Retina (tissue), 1 donor: Measurements from ENCODE around the gene PLEKHG7.
"Not testable (repeated sequence)": the region's sequence is repeated elsewhere in the genome, so short reads cannot be mapped to it uniquely, and the experiment has no call there.

Source experiments
- DNase-seq: peaks from one replicate; pipeline ENCODE4 v3.0.0-alpha.2; 2016

The PLEKHG7 gene

GRCh38 chr12:92753976-92754885 lies 51.4 kb downstream of the PLEKHG7 start:
- DNase-seq = no peak

GRCh38 chr12:92756898-92757596 lies 54.3 kb downstream of the PLEKHG7 start:
- no peak for DNase-seq

DNA sequence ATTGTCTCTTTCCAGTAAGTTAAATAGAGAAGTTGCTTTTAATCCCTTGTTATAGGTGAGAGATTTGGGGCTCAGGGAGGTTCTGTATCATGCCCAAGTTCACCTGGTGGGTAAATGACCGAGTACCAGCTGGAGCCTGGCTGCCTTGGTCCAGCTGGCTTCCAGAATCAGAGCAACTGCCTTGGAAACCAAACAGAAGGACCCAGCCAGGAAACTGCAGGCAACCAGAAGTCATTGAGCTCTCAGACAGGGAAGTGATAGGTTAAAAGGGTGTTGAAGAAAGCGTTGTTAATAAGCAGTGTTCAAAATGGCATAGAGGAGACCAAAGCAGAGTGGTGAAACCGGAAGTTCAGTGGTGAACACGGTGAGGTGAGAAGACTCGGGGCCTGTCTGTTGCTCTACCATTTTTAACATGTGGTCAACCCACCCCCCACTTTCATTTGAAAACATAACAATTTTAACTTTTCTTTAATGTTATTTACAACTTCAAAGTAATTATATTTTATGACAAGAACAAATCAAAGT lies 54.9 kb downstream of the PLEKHG7 start:
- DNase-seq = no peak

DNA sequence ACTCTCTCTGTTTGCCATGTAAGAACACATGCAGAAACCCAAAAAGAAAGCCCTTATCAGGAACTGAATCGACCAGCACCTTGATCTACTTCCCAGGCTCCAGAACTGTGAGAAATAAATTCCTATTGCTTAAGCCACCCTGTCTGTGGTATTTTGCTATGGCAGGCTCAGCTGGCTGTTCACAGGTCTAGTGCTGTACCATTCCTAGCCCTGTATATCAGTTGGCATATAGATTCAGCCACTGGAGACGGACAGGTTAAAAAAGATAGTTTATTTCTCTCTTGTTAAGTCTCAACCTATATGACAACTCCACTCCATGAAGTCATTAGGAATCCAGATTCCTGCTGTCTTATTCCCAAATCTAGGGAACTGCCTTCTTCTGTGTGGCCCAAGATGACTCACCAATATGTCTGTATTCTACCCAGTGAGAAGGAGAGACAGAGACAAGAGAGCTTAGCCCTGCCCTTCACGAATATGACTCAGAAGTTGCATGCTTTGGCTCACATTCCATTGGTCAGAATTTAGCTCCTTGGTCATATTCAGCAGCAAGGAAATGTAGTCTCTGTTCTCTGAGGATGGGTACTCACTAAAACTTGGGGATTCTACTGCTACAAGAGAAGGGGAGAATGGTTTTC lies 57.0 kb downstream of the PLEKHG7 start:
- DNase-seq = no peak

- no peak for DNase-seq
These were observed 60.0 kb downstream of the PLEKHG7 start for GRCh38 chr12:92762773-92763172.

DNA sequence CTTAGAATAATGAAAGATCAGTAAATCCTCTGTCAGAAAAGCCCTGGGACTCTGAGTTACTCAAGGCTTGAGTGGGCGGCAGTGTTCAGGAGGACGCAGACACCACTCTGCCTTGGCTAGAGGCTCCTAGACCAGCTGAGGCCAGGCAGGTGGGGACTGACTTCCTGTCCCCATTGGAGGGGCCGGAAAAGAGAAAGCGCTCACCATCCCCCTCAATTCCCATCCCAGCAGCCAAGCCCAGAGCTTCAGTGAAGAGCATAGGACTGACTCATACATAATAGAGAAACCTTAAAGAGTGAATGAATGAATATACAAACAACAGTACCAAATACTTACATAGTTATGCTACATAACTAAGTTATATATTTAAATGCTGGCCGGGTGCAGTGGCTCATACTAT lies 62.0 kb downstream of the PLEKHG7 start:
- DNase-seq = peak; percentile 20

DNA sequence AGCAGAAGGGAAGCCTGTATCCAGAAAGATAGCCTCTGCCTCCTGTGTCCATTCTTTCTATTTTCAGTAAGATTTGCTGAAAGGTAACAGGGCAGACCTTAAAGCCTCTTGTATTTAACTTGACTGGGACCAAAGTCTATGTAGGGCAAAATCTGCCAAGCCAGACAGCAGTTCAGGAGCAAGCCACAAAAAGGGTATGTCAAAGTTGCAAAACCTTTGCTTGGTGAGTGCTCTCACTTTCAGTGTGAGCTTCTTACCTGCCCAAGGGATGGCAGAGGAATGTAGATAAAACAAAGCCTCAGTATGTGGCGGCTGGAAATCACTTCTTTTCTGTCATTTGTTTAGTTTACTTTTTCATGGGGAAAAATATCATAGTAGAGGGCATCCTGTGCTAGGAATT lies 63.1 kb downstream of the PLEKHG7 start:
- no peak for DNase-seq

DNA sequence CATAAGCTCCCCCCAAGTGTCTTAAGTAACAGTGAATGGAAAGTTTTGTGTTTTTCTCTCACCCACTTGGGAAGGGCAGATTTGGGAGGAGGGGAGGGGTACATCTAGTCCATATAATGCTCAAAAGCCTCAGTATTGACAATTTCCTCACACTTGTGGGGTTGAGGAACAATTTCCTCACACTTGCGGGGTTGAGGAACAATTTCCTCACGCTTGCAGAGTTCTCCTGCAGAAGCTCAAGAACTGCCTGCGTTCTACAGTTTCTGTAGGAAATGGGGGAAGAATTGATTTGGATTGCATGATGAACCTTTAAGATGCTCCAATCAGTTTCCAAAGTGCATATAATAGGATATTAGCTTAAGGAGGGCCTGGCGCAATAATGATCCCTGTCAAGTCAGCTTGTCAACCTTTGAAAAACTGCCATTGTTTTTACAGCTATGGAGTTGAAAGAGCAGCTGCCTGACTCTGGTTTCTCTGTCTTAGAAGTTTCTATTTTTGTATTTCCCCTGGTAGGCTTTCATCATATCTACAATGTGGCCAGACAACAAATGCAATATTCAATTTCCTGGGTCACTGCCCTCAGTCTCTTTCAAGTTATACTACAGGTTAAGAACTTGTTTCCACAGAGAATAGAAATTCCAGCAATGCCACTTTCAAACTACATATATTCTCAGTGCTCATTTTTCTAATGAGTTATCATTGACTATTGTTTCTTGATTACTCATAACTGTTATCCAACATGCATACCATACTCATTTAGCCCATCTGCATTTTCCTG lies 66.5 kb downstream of the PLEKHG7 start:
- no peak for DNase-seq

DNA sequence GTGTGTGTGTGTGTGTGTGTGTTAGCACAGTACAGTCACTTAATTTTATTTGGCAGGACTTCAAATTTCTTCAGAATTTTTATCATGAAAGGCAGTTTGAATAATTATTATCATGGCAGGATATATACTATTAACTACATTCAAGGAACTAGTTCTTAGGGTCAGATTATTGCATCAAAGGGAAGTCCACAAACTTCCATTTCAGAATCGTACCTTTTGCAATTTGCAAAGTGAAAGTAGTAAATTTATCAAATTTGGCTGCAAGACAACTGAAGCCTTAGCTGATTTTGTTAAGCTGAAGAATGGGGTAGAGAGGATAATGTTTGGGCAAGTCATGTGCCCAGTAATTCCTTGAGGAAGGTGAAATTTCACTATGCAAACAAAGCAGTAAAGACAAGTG lies 68.2 kb downstream of the PLEKHG7 start:
- no peak for DNase-seq

DNA sequence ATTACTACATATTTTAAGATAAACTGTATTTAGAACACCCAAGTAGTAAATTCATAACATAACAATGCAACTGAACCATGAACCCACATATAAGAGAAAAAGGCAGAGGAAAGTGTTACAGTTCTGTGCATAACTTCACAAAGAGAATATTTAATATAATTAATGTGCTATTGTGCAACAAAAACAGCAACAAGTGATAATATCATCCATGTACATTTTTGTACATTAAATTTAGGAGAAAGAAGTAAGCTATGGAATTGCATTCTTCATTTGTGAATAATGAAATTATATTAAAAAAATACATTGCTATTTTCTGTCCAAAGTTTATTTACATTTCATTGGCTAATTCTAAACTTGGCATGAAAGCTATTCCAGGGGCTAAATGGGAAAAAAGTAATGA lies 72.6 kb downstream of the PLEKHG7 start:
- DNase-seq = no peak

DNA sequence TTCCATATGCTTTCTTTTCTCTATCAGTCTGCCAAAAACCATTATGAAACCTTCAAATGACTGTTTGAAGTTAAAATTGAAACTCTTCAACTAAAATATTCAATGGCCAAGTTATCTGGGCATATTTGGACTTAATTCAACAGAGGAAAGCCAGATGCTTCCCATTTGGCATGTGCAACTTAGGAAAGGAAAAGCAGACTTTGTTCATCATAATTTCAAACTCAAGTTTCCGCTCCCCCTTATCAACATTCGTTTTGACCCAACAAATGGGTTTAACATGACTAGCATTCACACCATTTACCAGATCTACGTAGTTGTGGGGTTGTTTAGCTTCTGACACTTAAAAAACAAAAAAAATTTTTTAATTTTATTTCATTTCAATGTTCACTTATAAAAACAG lies 75.7 kb downstream of the PLEKHG7 start:
- DNase-seq = no peak

GRCh38 chr12:92779902-92780301 lies 77.1 kb downstream of the PLEKHG7 start:
- DNase-seq = no peak

GRCh38 chr12:92784356-92784755 lies 81.6 kb downstream of the PLEKHG7 start:
- no peak for DNase-seq

GRCh38 chr12:92784797-92785562 lies 82.2 kb downstream of the PLEKHG7 start:
- DNase-seq = peak; percentile 25

GRCh38 chr12:92785563-92785950 lies 82.8 kb downstream of the PLEKHG7 start:
- no peak for DNase-seq

DNA sequence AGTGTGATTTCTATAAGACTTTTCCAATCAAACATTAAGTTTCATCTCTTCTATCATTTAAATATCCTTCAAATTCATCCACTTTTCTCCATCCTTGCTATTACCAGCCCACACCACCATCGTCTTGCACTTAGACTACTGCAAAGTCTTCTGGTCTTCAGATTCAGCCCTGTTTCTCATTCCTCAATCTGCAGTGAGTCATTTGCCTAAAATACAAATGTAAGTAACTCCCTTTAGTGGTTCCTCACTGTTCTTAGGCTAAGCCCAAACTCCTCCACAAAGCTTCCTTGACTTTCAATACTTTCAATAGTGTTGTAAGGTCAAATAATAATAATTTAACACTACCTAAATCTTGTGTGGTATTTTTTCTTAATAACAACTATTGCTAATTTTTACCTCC lies 83.3 kb downstream of the PLEKHG7 start:
- no peak for DNase-seq

DNA sequence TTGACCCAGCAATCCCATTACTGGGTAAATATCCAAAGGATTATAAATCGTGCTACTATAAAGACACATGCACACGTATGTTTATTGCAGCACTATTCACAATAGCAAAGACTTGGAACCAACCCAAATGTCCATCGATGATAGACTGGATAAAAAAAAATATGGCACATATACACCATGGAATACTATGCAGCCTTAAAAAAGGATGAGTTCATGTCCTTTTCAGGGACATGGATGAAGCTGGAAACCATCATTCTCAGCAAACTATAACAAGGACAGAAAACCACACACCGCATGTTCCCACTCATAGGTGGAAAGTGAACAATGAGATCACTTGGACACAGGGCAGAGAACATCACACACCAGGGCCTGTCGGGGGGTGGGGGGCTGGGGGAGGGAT lies 91.6 kb downstream of the PLEKHG7 start:
- not testable (repeated sequence) for DNase-seq

GRCh38 chr12:92794814-92795213 lies 92.0 kb downstream of the PLEKHG7 start:
- no peak for DNase-seq

GRCh38 chr12:92796650-92797049 lies 93.9 kb downstream of the PLEKHG7 start:
- no peak for DNase-seq

DNA sequence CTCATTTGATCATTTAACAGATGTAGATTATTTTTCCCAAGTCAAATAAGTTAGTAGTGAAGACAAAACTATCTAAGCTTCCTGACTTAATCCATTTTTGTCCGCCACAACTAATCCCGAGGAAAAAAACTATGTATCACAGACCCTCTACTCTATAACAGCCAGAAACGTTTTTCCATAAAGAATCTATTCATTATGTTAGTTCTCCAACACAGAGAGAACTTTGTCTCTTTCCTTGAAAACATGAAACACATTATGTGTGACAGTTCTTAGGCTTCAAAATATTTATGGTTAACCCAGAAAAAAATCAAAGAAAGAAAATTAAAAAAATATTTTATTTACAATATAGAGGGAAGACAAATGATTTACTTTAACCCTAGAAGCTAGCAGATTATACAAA lies 100.1 kb downstream of the PLEKHG7 start:
- no peak for DNase-seq

- DNase-seq = no peak
These were observed 101.1 kb downstream of the PLEKHG7 start for GRCh38 chr12:92803903-92804302.

- no peak for DNase-seq
These were observed 107.6 kb downstream of the PLEKHG7 start for GRCh38 chr12:92810370-92810769.
